Suppressor macrophage (primary cell): ENCODE measurements around the gene UGT8.
"Not testable (repeated sequence)": the region's sequence is repeated elsewhere in the genome, so short reads cannot be mapped to it uniquely, and the experiment has no call there.

Source experiments
- DNase-seq, 4 experiments: peaks; one replicate each; pipeline ENCODE4 v3.0.0-alpha.2; 2020 to 2022
- total RNA-seq, 17 experiments: gene quantifications; one replicate each; lab custom pipeline; 2026; ENCODE audit warnings: mixed read lengths in 6 of 17, inconsistent platforms in 3 of 17; lab: John Stamatoyannopoulos, UW

The UGT8 gene, protein sequence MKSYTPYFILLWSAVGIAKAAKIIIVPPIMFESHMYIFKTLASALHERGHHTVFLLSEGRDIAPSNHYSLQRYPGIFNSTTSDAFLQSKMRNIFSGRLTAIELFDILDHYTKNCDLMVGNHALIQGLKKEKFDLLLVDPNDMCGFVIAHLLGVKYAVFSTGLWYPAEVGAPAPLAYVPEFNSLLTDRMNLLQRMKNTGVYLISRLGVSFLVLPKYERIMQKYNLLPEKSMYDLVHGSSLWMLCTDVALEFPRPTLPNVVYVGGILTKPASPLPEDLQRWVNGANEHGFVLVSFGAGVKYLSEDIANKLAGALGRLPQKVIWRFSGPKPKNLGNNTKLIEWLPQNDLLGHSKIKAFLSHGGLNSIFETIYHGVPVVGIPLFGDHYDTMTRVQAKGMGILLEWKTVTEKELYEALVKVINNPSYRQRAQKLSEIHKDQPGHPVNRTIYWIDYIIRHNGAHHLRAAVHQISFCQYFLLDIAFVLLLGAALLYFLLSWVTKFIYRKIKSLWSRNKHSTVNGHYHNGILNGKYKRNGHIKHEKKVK
- 0 to 1.2 (median 0) reads per million in 17 experiments for total RNA-seq

GRCh38 chr4:114598191-114599121 is at the start of gene UGT8:
UGT8 (plus strand) TSS chr4:114598807; CDS start chr4:114622881, 24,074 bp downstream.
- peak in 3 of 4 experiments; percentile 1 to 24 (median 21) for DNase-seq

DNA sequence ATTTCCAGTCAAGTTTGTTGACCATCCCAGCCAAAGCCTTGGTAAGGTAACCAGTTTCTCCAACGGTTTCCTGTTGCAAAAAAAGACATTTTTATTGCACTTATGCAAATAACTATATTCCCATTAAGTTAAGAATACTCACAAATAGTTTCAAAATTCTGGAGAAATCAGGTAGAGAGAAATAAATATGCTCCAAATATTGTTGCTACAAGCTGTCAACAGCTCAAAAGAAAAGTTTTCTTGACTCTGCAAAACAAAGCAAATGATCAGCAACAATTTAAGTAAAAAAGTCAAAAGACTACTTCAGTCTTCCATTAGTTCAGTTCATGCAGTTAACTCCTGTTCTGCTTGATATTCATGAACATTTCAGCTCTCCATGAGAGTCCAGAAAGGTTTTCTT is 49.0 kb upstream of the UGT8 start:
- DNase-seq, result no peak

GRCh38 chr4:114558446-114559020 is 40.1 kb upstream of the UGT8 start:
- DNase-seq, result no peak

DNA sequence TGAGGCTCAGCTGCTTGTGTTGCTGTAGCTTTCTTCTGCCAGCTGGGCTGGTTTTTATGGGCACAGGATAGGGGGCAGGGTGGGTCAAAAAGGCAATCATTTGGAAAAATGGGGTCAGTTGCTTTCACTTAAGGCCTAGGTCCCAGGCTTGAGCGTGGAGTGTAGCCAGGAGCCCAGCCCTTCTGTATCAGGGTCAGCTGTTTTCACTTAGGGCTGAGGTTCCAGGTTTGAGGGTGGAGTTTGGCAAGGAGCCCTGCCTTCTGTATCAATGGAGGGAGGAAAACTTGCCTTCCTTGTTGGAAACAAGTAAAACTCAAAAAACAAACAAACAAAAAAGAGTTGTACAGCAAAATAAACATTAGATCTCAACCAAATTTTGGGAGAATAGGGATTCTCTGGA is 37.0 kb upstream of the UGT8 start:
- no peak for DNase-seq

DNA sequence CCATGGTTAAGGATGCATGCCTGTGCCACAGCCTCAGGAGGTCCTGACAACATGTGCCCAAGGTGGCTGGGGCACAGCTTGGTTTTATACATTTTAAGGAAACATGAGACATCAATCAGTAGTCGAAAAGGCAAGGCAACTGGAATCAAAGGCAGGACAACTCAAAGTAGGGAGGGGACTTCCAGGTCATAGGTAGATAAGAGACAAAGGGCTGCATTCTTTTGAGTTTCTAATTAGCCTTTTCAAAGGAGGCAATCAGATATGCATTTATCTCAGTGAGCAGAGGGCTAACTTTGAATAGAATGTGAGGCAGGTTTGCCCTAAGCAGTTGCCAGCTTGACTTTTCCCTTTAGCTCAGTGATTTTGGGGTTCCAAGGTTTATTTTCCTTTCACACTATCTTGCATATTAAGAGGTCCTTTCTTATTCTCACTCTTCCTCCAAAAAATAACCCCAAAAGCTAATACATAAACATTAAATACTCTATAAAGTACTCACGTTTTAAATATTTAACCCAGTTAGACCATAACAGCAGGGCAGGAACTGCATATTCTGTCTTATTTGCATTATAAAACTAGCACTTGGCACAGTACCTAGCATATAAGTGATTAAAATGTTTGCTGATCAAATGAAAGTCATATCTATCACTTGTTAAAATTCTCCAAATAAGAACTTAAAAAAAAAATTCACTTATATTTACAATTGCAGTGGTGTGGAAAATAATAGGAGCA is 36.3 kb upstream of the UGT8 start:
- DNase-seq, result no peak

GRCh38 chr4:114563536-114564315 is 34.9 kb upstream of the UGT8 start:
- DNase-seq, result no peak

DNA sequence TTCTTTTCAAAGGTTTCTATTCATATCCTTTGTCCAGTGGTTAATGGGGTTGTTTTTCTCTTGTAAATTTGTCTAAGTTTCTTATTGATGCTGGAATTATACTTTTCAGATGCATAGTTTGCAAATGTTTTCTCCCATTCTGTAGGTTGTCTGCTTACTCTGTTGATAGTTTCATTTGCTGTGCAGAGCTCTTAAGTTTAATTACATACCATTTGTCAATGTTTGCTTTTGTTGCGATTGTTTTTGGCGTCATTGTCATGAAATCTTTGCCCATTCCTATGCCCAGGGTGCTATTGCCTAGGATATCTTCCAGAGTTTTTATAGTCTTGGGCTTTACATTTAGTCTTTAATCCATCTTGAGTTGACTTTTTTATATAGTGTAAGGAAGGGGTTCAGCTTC is 21.2 kb upstream of the UGT8 start:
- no peak for DNase-seq

DNA sequence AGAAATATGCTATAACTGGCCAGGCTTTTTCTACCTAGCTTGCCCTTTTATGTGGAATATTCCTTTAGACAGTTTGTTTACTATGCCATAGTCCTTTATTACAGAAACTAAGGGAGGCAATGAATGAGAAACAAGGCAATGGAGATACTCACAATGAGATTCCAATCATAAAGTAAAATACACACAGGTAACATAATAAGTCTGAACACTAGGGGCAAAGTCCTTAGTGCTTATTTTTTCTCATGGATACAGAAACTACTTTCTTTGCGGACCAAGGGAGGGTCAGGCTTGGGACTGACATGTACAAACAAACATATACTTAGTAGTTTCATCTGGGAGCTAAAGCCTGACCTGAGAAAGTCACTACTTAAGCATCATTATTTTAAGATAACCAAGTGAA is 16.0 kb upstream of the UGT8 start:
- no peak for DNase-seq

GRCh38 chr4:114588305-114588704 is 10.3 kb upstream of the UGT8 start:
- no peak for DNase-seq

DNA sequence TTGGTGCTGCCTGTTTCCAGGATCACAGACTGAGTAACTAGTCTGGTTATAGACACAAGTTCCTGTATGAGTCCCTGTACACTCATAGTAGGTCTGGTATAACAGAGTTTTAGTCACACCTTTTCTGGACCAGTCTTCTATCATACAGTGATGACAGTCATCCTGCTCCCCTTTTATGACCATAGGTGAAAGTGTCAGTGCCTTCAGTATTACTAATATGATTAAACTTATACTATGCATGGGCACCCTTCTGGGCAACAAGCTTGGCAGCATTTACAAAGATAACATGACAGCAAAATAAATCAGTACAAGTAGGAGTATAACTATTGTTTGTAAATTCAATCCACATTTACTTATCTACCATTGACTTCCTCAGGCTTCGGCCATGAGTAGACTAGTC is 8.2 kb upstream of the UGT8 start:
- not testable (repeated sequence) for DNase-seq

DNA sequence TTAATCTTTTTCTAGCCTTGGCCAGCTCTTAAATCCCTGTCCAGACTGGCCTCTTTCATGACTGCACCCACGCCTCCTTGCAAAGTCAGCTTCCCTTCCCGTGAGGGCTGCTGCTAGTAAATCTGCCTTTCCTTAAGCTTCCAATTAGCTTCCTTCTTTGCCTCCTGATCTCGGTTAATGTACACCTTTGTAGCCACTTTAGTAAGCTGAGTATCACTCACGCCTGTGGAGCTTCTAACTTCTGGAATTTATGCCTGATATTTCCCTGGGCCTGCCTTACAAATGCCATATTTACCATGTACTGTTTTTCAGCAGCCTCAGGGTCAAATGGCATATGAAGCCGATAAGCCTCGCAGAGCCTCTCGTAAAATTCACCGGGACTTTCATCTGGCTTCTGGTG is 5.1 kb upstream of the UGT8 start:
- no peak for DNase-seq

DNA sequence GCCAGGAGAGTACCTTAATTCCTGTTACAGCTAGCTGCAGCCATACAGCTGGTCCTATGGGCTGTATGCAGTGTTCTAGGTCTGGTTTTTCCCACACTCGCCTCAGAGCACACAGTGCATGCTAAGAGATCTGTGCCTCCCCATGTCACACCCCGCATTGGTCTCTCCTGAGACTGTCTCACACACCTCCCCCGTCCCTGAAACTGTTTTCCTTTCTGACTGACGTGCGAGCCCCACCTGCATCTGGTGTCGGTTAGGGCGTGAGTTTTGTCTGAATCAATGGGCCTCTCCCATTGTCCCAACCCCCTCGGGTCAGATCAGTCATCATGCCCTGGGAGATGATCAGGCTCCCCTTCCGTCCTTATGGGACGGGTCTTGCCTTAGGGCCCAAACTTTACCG is 3.4 kb upstream of the UGT8 start:
- no peak for DNase-seq

DNA sequence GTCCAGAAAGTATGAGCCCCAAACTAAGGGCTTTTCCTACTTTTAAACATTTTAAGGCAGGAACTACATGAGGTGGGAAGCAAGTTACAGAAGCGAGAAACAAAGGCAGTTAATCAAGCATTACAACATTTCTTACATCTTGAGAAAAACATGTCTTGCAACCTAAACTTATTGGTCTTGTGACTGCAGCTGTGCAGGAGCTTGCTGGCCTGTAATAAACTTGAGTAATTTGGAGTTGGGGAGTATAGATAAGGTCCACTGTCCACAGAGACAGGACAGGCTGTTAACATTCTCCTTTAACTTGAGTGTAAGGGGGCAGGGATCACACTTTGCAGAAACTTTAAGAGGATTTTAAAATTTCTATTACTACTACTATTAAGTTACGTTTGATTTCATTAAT is 2.7 kb upstream of the UGT8 start:
- no peak for DNase-seq

GRCh38 chr4:114597410-114598115 is 1.0 kb upstream of the UGT8 start:
- DNase-seq, result no peak

DNA sequence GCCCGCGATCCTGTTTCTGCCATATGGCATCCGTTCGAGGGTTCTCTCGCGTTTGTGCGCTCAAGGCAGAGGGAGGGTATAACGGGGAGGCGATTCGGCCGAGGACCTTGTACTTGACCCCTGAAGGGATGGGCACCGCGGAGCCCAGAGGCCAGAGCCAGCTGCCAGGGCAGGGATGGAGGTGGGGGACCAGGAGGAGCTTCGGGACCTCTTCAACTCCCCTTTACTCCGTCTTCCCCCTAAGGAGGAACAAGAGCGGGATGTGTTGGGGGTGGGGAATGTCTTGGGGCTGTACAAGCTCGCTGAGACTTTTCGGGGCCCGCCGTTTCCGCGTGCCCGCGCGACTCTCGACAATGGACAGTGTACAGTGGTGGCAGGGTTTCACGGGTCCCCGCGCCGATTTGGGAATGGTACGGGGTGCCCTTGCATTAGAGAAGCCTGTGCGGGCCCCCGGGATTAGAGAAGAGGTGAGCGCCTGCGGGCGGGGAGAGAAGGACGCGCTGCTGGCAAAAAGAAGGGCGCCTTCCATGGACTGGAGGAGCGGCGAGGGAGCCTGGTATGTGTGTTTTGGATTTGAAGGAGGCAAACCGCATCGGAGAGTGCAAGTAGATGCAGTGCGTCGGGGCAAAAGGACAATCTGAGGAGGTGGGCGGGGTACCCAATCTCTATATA is 760 bp downstream of the UGT8 start:
- no peak for DNase-seq

- DNase-seq, result no peak
These were observed 1.4 kb downstream of the UGT8 start for GRCh38 chr4:114599903-114600552.

GRCh38 chr4:114600672-114601071 is 2.1 kb downstream of the UGT8 start:
- DNase-seq, result no peak

- DNase-seq, result no peak
These were observed 2.9 kb downstream of the UGT8 start for GRCh38 chr4:114601304-114602052.

- no peak for DNase-seq
These were observed 4.9 kb downstream of the UGT8 start for GRCh38 chr4:114603497-114603896.
